ENCODE measurements around the gene GTF3C4.

The GTF3C4 gene

DNA sequence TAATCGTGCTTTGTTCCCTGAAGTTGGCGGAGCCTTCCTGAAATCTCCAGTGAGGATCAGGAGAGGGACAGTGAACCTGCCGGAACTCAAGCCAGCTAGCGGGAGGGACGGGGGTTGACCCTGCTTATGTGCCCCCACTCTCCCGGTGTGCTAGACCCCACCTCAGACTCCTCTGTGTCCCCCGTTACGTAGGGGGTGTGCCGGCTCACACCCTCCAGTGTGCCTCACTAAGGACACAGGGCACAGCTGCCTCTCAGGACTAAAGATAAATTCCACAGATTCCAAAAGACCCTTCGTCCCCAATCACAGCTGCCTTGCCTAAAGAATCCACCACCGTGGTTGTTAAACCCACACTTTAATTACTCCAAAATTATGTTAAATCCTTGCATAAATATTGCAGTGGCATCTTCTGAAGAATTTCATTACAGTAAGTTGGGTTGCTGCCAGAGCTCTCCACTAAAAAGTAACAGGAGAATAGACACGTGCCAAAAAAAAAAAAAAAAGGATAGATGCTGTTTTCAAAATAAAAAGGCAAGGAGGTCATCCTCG, 73.7 kb downstream of the GTF3C4 start:
- H3K36me3 ChIP-seq (ENCODE audit: insufficient read depth, low read length): no peaks in the 10 kb centered on the region
- peaks cover 21% of the 10 kb centered on the region for H3K4me1 ChIP-seq (ENCODE audit: insufficient read depth, low read length)
- H3K9me3 ChIP-seq (ENCODE audit: control insufficient read depth, insufficient read depth, low read length): no peaks in the 10 kb centered on the region
- H3K9ac ChIP-seq (ENCODE audit: low read depth, low read length): no peak overlapping the region

Data from ES-I3 (cell line).